HepG2 (cell line): ENCODE measurements around the gene FANK1. TPM values are rescaled to one million over a fixed set of nuclear protein-coding genes. Genes with fewer than 3 reads are reported as not detected.
A peak's percentile ranks its signal among the peaks of the same experiment; 100 is the strongest.

Experiments used
- ATAC-seq: fragments of 200-7000 bp; cut with Tn5 transposase; 3 replicates; pipeline ENCODE4 v1.9.1; 2020; ENCODE audit warnings: mild to moderate bottlenecking, moderate library complexity
- BruUV-seq: library from RNA; stranded (reverse); fragments of 400-500 nt; replicated peaks from 2 replicates; lab custom pipeline; 2021; lab: Mats Ljungman, UMichigan
- CTCF ChIA-PET: fragments of 300-600 bp; formaldehyde crosslinking; extraction: SDS; loops from one replicate; lab custom pipeline; 2021; ENCODE audit warnings: low total read pairs, inconsistent platforms, low intra/inter-chr PET ratio; lab: Yijun Ruan, JAX
- POLR2A ChIA-PET: fragments of 350-600 bp; sonication (Branson Sonifier 250); formaldehyde crosslinking; loops from one replicate; lab custom pipeline; 2020; ENCODE audit warnings: antibody characterized with exemption, inconsistent platforms; lab: Yijun Ruan, JAX
- DNase-seq: peaks from one replicate; pipeline ENCODE4 v3.0.0-alpha.2; 2015; ENCODE audit warnings: low spot score
- FAIRE-seq: peaks from 3 replicates; lab custom pipeline; 2011; peaks lifted over from hg19 to GRCh38; lab: Jason Lieb, UNC
- H2AFZ ChIP-seq: one replicate; pipeline ENCODE4 v1.6.1; 2011; ENCODE audit warnings: low read length, inconsistent platforms
- H3K27ac ChIP-seq: fragments of 300-600 bp; 3 replicates; pipeline ENCODE4 v1.8.0; 2011; ENCODE audit warnings: mixed run types, mild to moderate bottlenecking, mixed read lengths, low read length, inconsistent platforms; ENCODE audit not compliant: insufficient read depth; ENCODE audit errors: extremely low read length
- H3K27me3 ChIP-seq, 2 experiments: fragments of 200-600 bp in 1 of 2; 2 replicates in 1 of 2; 3 replicates in 1 of 2; pipeline versions ENCODE4 v1.6.0 to v1.8.0; 2011; ENCODE audit warnings: low read length in 2 of 2, mild to moderate bottlenecking in 2 of 2, moderate library complexity in 2 of 2, inconsistent platforms in 1 of 2; ENCODE audit not compliant: insufficient read depth in 2 of 2, control insufficient read depth in 1 of 2
- H3K36me3 ChIP-seq, 2 experiments: fragments of 200-600 bp in 1 of 2; replicated peaks in 1 of 2; 2 replicates in 1 of 2; 3 replicates in 1 of 2; pipeline versions ENCODE4 v1.5.1 to v1.8.0; 2011; ENCODE audit warnings: low read length in 2 of 2, inconsistent platforms in 1 of 2; ENCODE audit not compliant: insufficient read depth in 2 of 2, control insufficient read depth in 1 of 2
- H3K4me1 ChIP-seq: 2 replicates; pipeline ENCODE4 v1.5.1; 2012; ENCODE audit warnings: low read length, inconsistent platforms; ENCODE audit not compliant: insufficient read depth
- H3K4me2 ChIP-seq: 2 replicates; pipeline ENCODE4 v1.6.0; 2011; ENCODE audit warnings: low read depth, low read length, inconsistent platforms
- H3K4me3 ChIP-seq, 3 experiments: fragments of 200-600 bp in 1 of 3; sonication (generic), shearing (Covaris generic) in 1 of 3; replicated peaks in 1 of 3; 2 replicates each; pipeline ENCODE4 v1.5.1; 2011 to 2016; ENCODE audit warnings: low read length in 3 of 3, inconsistent platforms in 2 of 3, low read depth in 2 of 3, mild to moderate bottlenecking in 2 of 3, control low read depth in 1 of 3, mixed read lengths in 1 of 3; ENCODE audit not compliant: insufficient read depth in 1 of 3
- H3K79me2 ChIP-seq: one replicate; pipeline ENCODE4 v1.6.1; 2011; ENCODE audit warnings: low read length, inconsistent platforms; ENCODE audit not compliant: insufficient read depth
- H3K9ac ChIP-seq: 2 replicates; pipeline ENCODE4 v1.6.0; 2011; ENCODE audit warnings: mild to moderate bottlenecking, low read depth, low read length, inconsistent platforms; ENCODE audit not compliant: insufficient read depth
- H3K9me3 ChIP-seq: 2 replicates; pipeline ENCODE4 v1.5.1; 2012; ENCODE audit warnings: mild to moderate bottlenecking, low read length
- H4K20me1 ChIP-seq: 2 replicates; pipeline ENCODE4 v1.6.0; 2011; ENCODE audit warnings: inconsistent platforms, mild to moderate bottlenecking, low read length, moderate library complexity; ENCODE audit not compliant: insufficient read depth
- ATF7 ChIP-seq, 2 experiments: fragments of 450-650 bp in 1 of 2; sonication (generic) in 1 of 2; formaldehyde crosslinking in 1 of 2; IDR thresholded peaks; 2 replicates each; pipeline versions ENCODE4 v1.4.0 to v1.6.1; 2016 to 2020; ENCODE audit warnings: antibody characterized with exemption in 1 of 2, mild to moderate bottlenecking in 1 of 2, missing genetic modification reagents in 1 of 2
- ELF1 ChIP-seq: sonication (generic); formaldehyde crosslinking; IDR thresholded peaks from 2 replicates; pipeline ENCODE4 v1.4.0; 2020; ENCODE audit warnings: missing genetic modification reagents
- TOE1 ChIP-seq: sonication (generic); formaldehyde crosslinking; IDR thresholded peaks from 2 replicates; pipeline ENCODE4 v1.4.0; 2020; ENCODE audit warnings: mild to moderate bottlenecking, missing genetic modification reagents
- ZBTB43 ChIP-seq: sonication (generic); formaldehyde crosslinking; conservative IDR thresholded peaks from 2 replicates; pipeline ENCODE4 v1.4.0; 2020; ENCODE audit warnings: missing genetic modification reagents
- ZMYM3 ChIP-seq: sonication (generic); formaldehyde crosslinking; IDR thresholded peaks from 2 replicates; pipeline ENCODE4 v1.5.1; 2020; ENCODE audit warnings: mild to moderate bottlenecking, missing genetic modification reagents
- ZNF790 ChIP-seq: sonication (generic); formaldehyde crosslinking; IDR thresholded peaks from 2 replicates; pipeline ENCODE4 v1.8.0; 2022; ENCODE audit warnings: missing genetic modification reagents, mild to moderate bottlenecking, borderline replicate concordance
- WGBS: methylation state at CpG from one replicate; pipeline ENCODE4 v1.1.6; 2017; ENCODE audit warnings: low lambda C conversion rate; 5-methylcytosine and 5-hydroxymethylcytosine counted together
- in situ Hi-C: cut with HindIII; loops from 2 replicates; pipeline ENCODE4 v1.10.0; 2017; ENCODE audit warnings: low pct_unique_long_range_greater_than_20kb; ENCODE audit not compliant: extremely low pct_ligation_motif_present
- intact Hi-C: fragments of 100-400 bp; cut with micrococcal nuclease; formaldehyde crosslinking; loops from one replicate; pipeline ENCODE4 v1.10.0; 2022; ENCODE audit not compliant: unreplicated experiment
- polyA plus RNA-seq, 8 experiments: library from polyadenylated mRNA; depleted of rRNA in 3 of 8; stranded (reverse) in 7 of 8; unstranded in 1 of 8; fragments of >200 nt; fragmentation: Illumina TruSeq in 4 of 8; extraction: Trizol in 4 of 8; gene quantifications; 2 replicates each; pipeline versions ENCODE4 v1.2.1 to v1.2.3, GENCODE V29; 2011 to 2016; ENCODE audit warnings: low read depth in 4 of 8, missing spikeins in 1 of 8, mixed read lengths in 1 of 8; ENCODE audit not compliant: insufficient read depth in 1 of 8
- total RNA-seq, 5 experiments: library from RNA; depleted of rRNA; stranded (reverse); fragments of >200 nt; fragmentation: Illumina TruSeq; extraction: Trizol; gene quantifications; 2 replicates each; pipeline ENCODE4 v1.2.3, GENCODE V29; 2016; ENCODE audit warnings: low read depth in 1 of 5

FANK1 gene
- total and polyA plus RNA-seq, 2 of the 13 experiments (the other 11 are each of a cell fraction or from before 2014, with no cell fraction given), result 0.22 TPM; not detected in 1

GRCh38 chr10:126042354-126042753 lies 146.0 kb downstream of the FANK1 start:
- no peak overlapping the region for H3K27ac ChIP-seq
- H3K9me3 ChIP-seq, result no peaks in the 10 kb centered on the region
- no peaks in the 10 kb centered on the region for H3K4me1 ChIP-seq
- no peak overlapping the region for H3K4me3 ChIP-seq
- no peaks in the 10 kb centered on the region for H3K36me3 ChIP-seq
- H4K20me1 ChIP-seq, result no peaks in the 10 kb centered on the region
- ATAC-seq (no peak), FAIRE-seq (no peak), DNase-seq (no peak)
- BruUV-seq, result no TSS peak
- 14% methylated on average over 4 of the region's 4 CpGs for WGBS
- no peaks in the 10 kb centered on the region for H3K79me2 ChIP-seq
- no peak overlapping the region for H2AFZ ChIP-seq
- no peak overlapping the region for H3K9ac ChIP-seq
- ChIA-PET CTCF (no interaction called here), POLR2A (no interaction called here)
- TF ChIP-seq ATF7 (IDR thresholded peaks at IDR 0.05) (peak; percentile 31; the same call in 1 of the 2 replicates), ATF7 (CRISPR knock-in tag; IDR thresholded peaks at IDR 0.05) (no peak), ZNF790 (CRISPR knock-in tag) (no peak)
- peaks cover 5 to 47% of the 10 kb centered on the region in 2 experiments for H3K27me3 ChIP-seq
- intact Hi-C loops (no loop called here), in situ Hi-C loops (no loop called here)
- H3K4me2 ChIP-seq, result no peak overlapping the region; the same call in 1 of the 2 replicates

- WGBS, result 17% methylated on average over 2 of the region's 10 CpGs
- Histone ChIP-seq H3K4me1 (no peaks in the 10 kb centered on the region), H2AFZ (no peak overlapping the region), H3K27ac (no peak overlapping the region), H3K27me3 (peaks cover 5 to 46% of the 10 kb centered on the region in 2 experiments), H3K9me3 (no peaks in the 10 kb centered on the region), H3K4me2 (no peak overlapping the region), H3K36me3 (no peaks in the 10 kb centered on the region), H3K79me2 (no peaks in the 10 kb centered on the region), H3K9ac (no peak overlapping the region), H3K4me3 (no peak overlapping the region), H4K20me1 (no peaks in the 10 kb centered on the region)
- intact Hi-C loops, result no loop called here
- CTCF ChIA-PET, result no interaction called here
- DNase-seq, result no peak
- POLR2A ChIA-PET, result no interaction called here
- no peak for ATAC-seq
- no TSS peak for BruUV-seq
- no peak for TF ChIP-seq ZMYM3
- no peak for TF ChIP-seq ZBTB43 (CRISPR knock-in tag)
- no peak for TF ChIP-seq ELF1 (CRISPR knock-in tag)
- TF ChIP-seq TOE1, result no peak
- no peak for FAIRE-seq
- in situ Hi-C loops, result no loop called here
Observed at GRCh38 chr10:126042906-126043305, 146.5 kb downstream of the FANK1 start.
